Vagina (tissue), 2 donors: ENCODE measurements around the gene DUSP8. TPM values are rescaled to one million over a fixed set of nuclear protein-coding genes. Genes with fewer than 3 reads are reported as not detected.

ENCODE experiments used
- DNase-seq, 2 donors: peaks; one replicate each; pipeline ENCODE4 v3.0.0-alpha.2; 2017; ENCODE audit errors: extremely low spot score in 2 of 2
- H3K27ac ChIP-seq: fragments of 200-600 bp; sonication (generic); one replicate; pipeline ENCODE4 v1.5.1; 2019
- H3K27me3 ChIP-seq: fragments of 200-600 bp; sonication (generic); one replicate; pipeline ENCODE4 v1.5.1; 2019
- H3K36me3 ChIP-seq, 2 donors: fragments of 200-600 bp; sonication (generic); one replicate each; pipeline ENCODE4 v1.5.1; 2017 to 2019
- H3K4me1 ChIP-seq: fragments of 200-600 bp; sonication (generic); one replicate; pipeline ENCODE4 v1.5.1; 2019
- H3K4me3 ChIP-seq, 2 donors: fragments of 200-600 bp; sonication (generic); 1 replicate in 1 of 2; 2 replicates in 1 of 2; pipeline ENCODE4 v1.5.1; 2016 to 2019
- H3K9me3 ChIP-seq: fragments of 200-600 bp; sonication (generic); one replicate; pipeline ENCODE4 v1.5.1; 2019
- CTCF ChIP-seq, 3 experiments: fragments of 450-650 bp in 2 of 3; fragments of 200-600 bp in 1 of 3; sonication (generic) in 1 of 3; IDR thresholded peaks; one replicate each; pipeline ENCODE4 v1.5.1; 2017 to 2019; ENCODE audit warnings: antibody characterized with exemption in 3 of 3, mild to moderate bottlenecking in 2 of 3, moderate library complexity in 2 of 3
- POLR2A ChIP-seq, 2 donors: fragments of 450-650 bp; IDR thresholded peaks; one replicate each; pipeline ENCODE4 v1.6.1; 2017; ENCODE audit warnings: antibody characterized with exemption in 2 of 2, mild to moderate bottlenecking in 2 of 2, moderate library complexity in 2 of 2
- POLR2AphosphoS5 ChIP-seq, 2 donors: sonication (generic); formaldehyde crosslinking; IDR thresholded peaks; one replicate each; pipeline ENCODE4 v1.9.0; 2017; ENCODE audit warnings: antibody characterized with exemption in 2 of 2, mild to moderate bottlenecking in 2 of 2, low read depth in 1 of 2; ENCODE audit not compliant: insufficient read depth in 1 of 2
- intact Hi-C: fragments of 100-400 bp; cut with DNase I; formaldehyde crosslinking; loops from one replicate; pipeline ENCODE4 v1.15.1; 2023
- total RNA-seq: library from RNA; depleted of rRNA; stranded (reverse); fragments of >200 nt; gene quantifications from one replicate; pipeline ENCODE4 v1.2.3, GENCODE V29; 2016

Gene DUSP8
- total RNA-seq, 1 donor from 2014 or later: 2.9 TPM

- Histone ChIP-seq H3K27ac (no peak overlapping the region), H3K4me3 (no peak overlapping the region), H3K4me1 (peaks cover 72% of the 10 kb centered on the region), H3K27me3 (no peaks in the 10 kb centered on the region), H3K9me3 (no peaks in the 10 kb centered on the region), H3K36me3 (no peaks in the 10 kb centered on the region)
- no peak for DNase-seq
- intact Hi-C loops: no loop called here
- TF ChIP-seq POLR2A (IDR thresholded peaks at IDR 0.05) (no peak), CTCF (IDR thresholded peaks at IDR 0.05) (no peak), POLR2AphosphoS5 (IDR thresholded peaks at IDR 0.05; ENCODE audit: insufficient read depth in 1 of 2, low read depth in 1 of 2) (no peak)
These were observed 51.3 kb downstream of the DUSP8 start for GRCh38 chr11:1520663-1521267.

GRCh38 chr11:1520209-1520662, 51.8 kb downstream of the DUSP8 start:
- Histone ChIP-seq H3K36me3 (no peaks in the 10 kb centered on the region), H3K4me1 (peaks cover 77% of the 10 kb centered on the region), H3K4me3 (no peak overlapping the region), H3K27ac (no peak overlapping the region), H3K27me3 (no peaks in the 10 kb centered on the region), H3K9me3 (no peaks in the 10 kb centered on the region)
- TF ChIP-seq CTCF (IDR thresholded peaks at IDR 0.05): no peak
- no peak for TF ChIP-seq POLR2AphosphoS5 (IDR thresholded peaks at IDR 0.05; ENCODE audit: insufficient read depth in 1 of 2, low read depth in 1 of 2)
- TF ChIP-seq POLR2A (IDR thresholded peaks at IDR 0.05): no peak
- DNase-seq: no peak
- intact Hi-C loops: no loop called here

- Histone ChIP-seq H3K4me3 (no peak overlapping the region), H3K27me3 (no peaks in the 10 kb centered on the region), H3K36me3 (no peaks in the 10 kb centered on the region), H3K27ac (no peak overlapping the region), H3K9me3 (no peaks in the 10 kb centered on the region), H3K4me1 (peaks cover 85% of the 10 kb centered on the region)
- TF ChIP-seq POLR2A (IDR thresholded peaks at IDR 0.05): no peak
- no peak for TF ChIP-seq POLR2AphosphoS5 (IDR thresholded peaks at IDR 0.05; ENCODE audit: insufficient read depth in 1 of 2, low read depth in 1 of 2)
- no peak for DNase-seq
- intact Hi-C loops: loop anchor here (5.0 to 10.0 kb wide), 3 partner anchors 62 to 317 kb away; partner anchors contain the start of gene TOLLIP
These were observed 52.8 kb downstream of the DUSP8 start for GRCh38 chr11:1519028-1520010.

- no peak overlapping the region for H3K27ac ChIP-seq
- H3K9me3 ChIP-seq: no peaks in the 10 kb centered on the region
- intact Hi-C loops: loop anchor here (5.0 to 10.0 kb wide), 3 partner anchors 61 to 316 kb away; partner anchors contain the start of gene TOLLIP
- DNase-seq: no peak
- H3K27me3 ChIP-seq: no peaks in the 10 kb centered on the region
- H3K4me3 ChIP-seq: no peak overlapping the region
- TF ChIP-seq CTCF (IDR thresholded peaks at IDR 0.05) (no peak), POLR2A (IDR thresholded peaks at IDR 0.05) (no peak), POLR2AphosphoS5 (IDR thresholded peaks at IDR 0.05; ENCODE audit: insufficient read depth in 1 of 2, low read depth in 1 of 2) (no peak)
- no peaks in the 10 kb centered on the region for H3K36me3 ChIP-seq
- peaks cover 85% of the 10 kb centered on the region for H3K4me1 ChIP-seq
These were observed 53.8 kb downstream of the DUSP8 start for GRCh38 chr11:1518301-1518700.

GRCh38 chr11:1517117-1518005, 54.7 kb downstream of the DUSP8 start:
- Histone ChIP-seq H3K4me3 (no peak overlapping the region), H3K27ac (no peak overlapping the region), H3K27me3 (no peaks in the 10 kb centered on the region), H3K4me1 (peaks cover 83% of the 10 kb centered on the region), H3K9me3 (no peaks in the 10 kb centered on the region), H3K36me3 (no peaks in the 10 kb centered on the region)
- intact Hi-C loops: loop anchor here (5.0 to 10.0 kb wide), 3 partner anchors 60 to 315 kb away; partner anchors contain the start of gene TOLLIP
- no peak for DNase-seq
- no peak for TF ChIP-seq POLR2A (IDR thresholded peaks at IDR 0.05)
- TF ChIP-seq CTCF (IDR thresholded peaks at IDR 0.05): no peak
- no peak for TF ChIP-seq POLR2AphosphoS5 (IDR thresholded peaks at IDR 0.05; ENCODE audit: insufficient read depth in 1 of 2, low read depth in 1 of 2)
